Panc1 (cell line): ENCODE results near the gene ABTB2.

Experiments
- CTCF ChIP-seq: fragments of 450-650 bp; IDR thresholded peaks from 2 replicates; pipeline ENCODE4 v1.5.1; 2017; ENCODE audit warnings: mild to moderate bottlenecking
- POLR2AphosphoS5 ChIP-seq: IDR thresholded peaks from 2 replicates; pipeline ENCODE4 v1.6.1; 2012; ENCODE audit warnings: mild to moderate bottlenecking, low read depth, low read length, moderate library complexity
- SIN3A ChIP-seq: IDR thresholded peaks from 2 replicates; pipeline ENCODE4 v1.6.1; 2012; ENCODE audit warnings: low read depth, mild to moderate bottlenecking, low read length, moderate library complexity, borderline replicate concordance; ENCODE audit not compliant: insufficient read depth
- TCF7L2 ChIP-seq: IDR thresholded peaks from 2 replicates; pipeline ENCODE4 v1.6.1; 2011; ENCODE audit warnings: mild to moderate bottlenecking, low read depth, low read length, inconsistent platforms
- TF ChIP-seq, protein P1 (sequence below), 2 experiments: IDR thresholded peaks; 2 replicates each; pipeline ENCODE4 v1.6.1; 2011 to 2012; ENCODE audit warnings: low read depth in 2 of 2, control low read depth in 1 of 2, low read length in 1 of 2, mild to moderate bottlenecking in 1 of 2, moderate library complexity in 1 of 2; ENCODE audit not compliant: insufficient read depth in 1 of 2

DNA sequence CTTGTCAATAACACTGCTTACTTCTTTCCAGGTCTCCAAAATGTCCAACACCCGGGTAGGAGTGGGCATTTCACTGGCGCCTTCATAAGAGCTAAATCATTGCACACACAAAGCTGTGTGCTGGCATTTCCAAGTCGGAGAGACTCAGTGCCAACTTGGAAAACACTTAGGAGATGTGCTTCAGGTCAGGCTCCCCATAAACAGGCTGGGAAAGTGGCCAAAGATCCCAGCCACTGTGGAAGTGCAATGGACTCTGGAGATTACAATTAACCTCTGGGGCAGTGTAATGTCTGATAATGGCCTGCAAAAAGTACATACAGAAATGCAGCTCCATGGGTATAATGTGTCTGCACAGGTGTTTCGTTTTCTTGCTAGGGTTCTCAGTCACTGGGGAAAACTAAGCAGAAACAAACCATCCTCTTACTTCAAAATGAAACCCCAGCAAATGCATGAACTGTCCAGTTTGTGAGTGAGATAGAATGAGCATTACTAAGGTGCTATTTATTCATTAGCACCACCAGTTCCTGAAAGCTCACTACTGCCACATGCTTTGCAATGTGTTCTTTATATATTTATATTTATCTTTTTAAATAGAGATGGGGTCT, 79.0 kb downstream of the ABTB2 start:
- no peak for TF ChIP-seq CTCF
- no peak for TF ChIP-seq SIN3A
- TF ChIP-seq POLR2AphosphoS5, result no peak
- no peak for TF ChIP-seq TCF7L2
- TF ChIP-seq, protein P1, sequence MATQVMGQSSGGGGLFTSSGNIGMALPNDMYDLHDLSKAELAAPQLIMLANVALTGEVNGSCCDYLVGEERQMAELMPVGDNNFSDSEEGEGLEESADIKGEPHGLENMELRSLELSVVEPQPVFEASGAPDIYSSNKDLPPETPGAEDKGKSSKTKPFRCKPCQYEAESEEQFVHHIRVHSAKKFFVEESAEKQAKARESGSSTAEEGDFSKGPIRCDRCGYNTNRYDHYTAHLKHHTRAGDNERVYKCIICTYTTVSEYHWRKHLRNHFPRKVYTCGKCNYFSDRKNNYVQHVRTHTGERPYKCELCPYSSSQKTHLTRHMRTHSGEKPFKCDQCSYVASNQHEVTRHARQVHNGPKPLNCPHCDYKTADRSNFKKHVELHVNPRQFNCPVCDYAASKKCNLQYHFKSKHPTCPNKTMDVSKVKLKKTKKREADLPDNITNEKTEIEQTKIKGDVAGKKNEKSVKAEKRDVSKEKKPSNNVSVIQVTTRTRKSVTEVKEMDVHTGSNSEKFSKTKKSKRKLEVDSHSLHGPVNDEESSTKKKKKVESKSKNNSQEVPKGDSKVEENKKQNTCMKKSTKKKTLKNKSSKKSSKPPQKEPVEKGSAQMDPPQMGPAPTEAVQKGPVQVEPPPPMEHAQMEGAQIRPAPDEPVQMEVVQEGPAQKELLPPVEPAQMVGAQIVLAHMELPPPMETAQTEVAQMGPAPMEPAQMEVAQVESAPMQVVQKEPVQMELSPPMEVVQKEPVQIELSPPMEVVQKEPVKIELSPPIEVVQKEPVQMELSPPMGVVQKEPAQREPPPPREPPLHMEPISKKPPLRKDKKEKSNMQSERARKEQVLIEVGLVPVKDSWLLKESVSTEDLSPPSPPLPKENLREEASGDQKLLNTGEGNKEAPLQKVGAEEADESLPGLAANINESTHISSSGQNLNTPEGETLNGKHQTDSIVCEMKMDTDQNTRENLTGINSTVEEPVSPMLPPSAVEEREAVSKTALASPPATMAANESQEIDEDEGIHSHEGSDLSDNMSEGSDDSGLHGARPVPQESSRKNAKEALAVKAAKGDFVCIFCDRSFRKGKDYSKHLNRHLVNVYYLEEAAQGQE (IDR thresholded peaks at IDR 0.05; ENCODE audit: insufficient read depth in 1 of 2, low read depth in 2 of 2, low read length in 1 of 2), result no peak
